RKO (cell line): ENCODE data around the gene OCSTAMP.

Experiments used
- DNase-seq: peaks from one replicate; pipeline ENCODE4 v3.0.0-alpha.2; 2016; ENCODE audit warnings: low spot score

OCSTAMP gene

GRCh38 chr20:46550461-46550860 is at the start of gene OCSTAMP:
TSS of gene OCSTAMP (minus strand) at chr20:46550654. CDS start at chr20:46550560, 94 bp downstream.
- no peak for DNase-seq

GRCh38 chr20:46599227-46599987 is 49.0 kb upstream of the OCSTAMP start:
- no peak for DNase-seq

- DNase-seq, result no peak
These were observed 45.5 kb upstream of the OCSTAMP start for GRCh38 chr20:46595933-46596332.

- DNase-seq, result no peak
These were observed 44.3 kb upstream of the OCSTAMP start for GRCh38 chr20:46594725-46595124.

- DNase-seq, result no peak
These were observed 42.3 kb upstream of the OCSTAMP start for GRCh38 chr20:46592580-46593362.

- DNase-seq, result no peak
These were observed 40.0 kb upstream of the OCSTAMP start for GRCh38 chr20:46590443-46590842.

- DNase-seq, result no peak
These were observed 38.4 kb upstream of the OCSTAMP start for GRCh38 chr20:46588532-46589511.

- no peak for DNase-seq
These were observed 37.5 kb upstream of the OCSTAMP start for GRCh38 chr20:46587986-46588385.

- no peak for DNase-seq
These were observed 36.3 kb upstream of the OCSTAMP start for GRCh38 chr20:46586724-46587123.

- no peak for DNase-seq
These were observed 34.1 kb upstream of the OCSTAMP start for GRCh38 chr20:46584508-46584907.

- no peak for DNase-seq
These were observed 33.2 kb upstream of the OCSTAMP start for GRCh38 chr20:46583411-46584214.

GRCh38 chr20:46582648-46583047 is 32.2 kb upstream of the OCSTAMP start:
- no peak for DNase-seq

- DNase-seq, result no peak
These were observed 30.9 kb upstream of the OCSTAMP start for GRCh38 chr20:46581391-46581790.

- peak; percentile 24 for DNase-seq
These were observed 30.3 kb upstream of the OCSTAMP start for GRCh38 chr20:46580613-46581205.

GRCh38 chr20:46578745-46579144 is 28.3 kb upstream of the OCSTAMP start:
- DNase-seq, result no peak

GRCh38 chr20:46576774-46577395 is 26.4 kb upstream of the OCSTAMP start:
- DNase-seq, result no peak

- DNase-seq, result no peak
These were observed 25.5 kb upstream of the OCSTAMP start for GRCh38 chr20:46575937-46576461.

GRCh38 chr20:46575394-46575793 is 24.9 kb upstream of the OCSTAMP start:
- no peak for DNase-seq

- peak; percentile 18 for DNase-seq
These were observed 23.5 kb upstream of the OCSTAMP start for GRCh38 chr20:46573788-46574584.
